Spleen (tissue), 11 donors: ENCODE measurements around the gene RNASE8. TPM values are rescaled to one million over a fixed set of nuclear protein-coding genes. Genes with fewer than 3 reads are reported as not detected.
A peak's percentile ranks its signal among the peaks of the same experiment; 100 is the strongest.

Experiments used
- DNase-seq: peaks from one replicate; pipeline ENCODE4 v3.0.0-alpha.2; 2020
- H3K27ac ChIP-seq, 8 donors: fragments of 200-600 bp; sonication (generic) in 7 of 8; 1 replicate in 4 of 8; 2 replicates in 4 of 8; pipeline versions ENCODE4 v1.5.0 to v1.8.0; 2016 to 2021; ENCODE audit warnings: inconsistent platforms in 4 of 8, mild to moderate bottlenecking in 4 of 8, moderate library complexity in 1 of 8
- H3K27me3 ChIP-seq, 7 donors: fragments of 200-600 bp; sonication (generic) in 6 of 7; replicated peaks in 1 of 7; 1 replicate in 4 of 7; 2 replicates in 3 of 7; pipeline versions ENCODE4 v1.5.0 to v1.8.0; 2016 to 2021; ENCODE audit warnings: inconsistent platforms in 3 of 7, mild to moderate bottlenecking in 1 of 7
- H3K36me3 ChIP-seq, 6 donors: fragments of 200-600 bp; sonication (generic) in 5 of 6; 1 replicate in 4 of 6; 2 replicates in 2 of 6; pipeline versions ENCODE4 v1.5.0 to v1.8.0; 2016 to 2021; ENCODE audit warnings: inconsistent platforms in 2 of 6
- H3K4me1 ChIP-seq, 6 donors: fragments of 200-600 bp; sonication (generic) in 5 of 6; 1 replicate in 3 of 6; 2 replicates in 3 of 6; pipeline versions ENCODE4 v1.5.0 to v1.8.0; 2016 to 2021; ENCODE audit warnings: inconsistent platforms in 3 of 6
- H3K4me3 ChIP-seq, 8 donors: fragments of 200-600 bp; sonication (generic) in 7 of 8; 1 replicate in 4 of 8; 2 replicates in 4 of 8; pipeline versions ENCODE4 v1.5.0 to v1.8.0; 2016 to 2021; ENCODE audit warnings: inconsistent platforms in 4 of 8, mild to moderate bottlenecking in 4 of 8, moderate library complexity in 2 of 8
- H3K9me3 ChIP-seq, 8 donors: fragments of 200-600 bp; sonication (generic) in 7 of 8; 1 replicate in 4 of 8; 2 replicates in 4 of 8; pipeline versions ENCODE4 v1.5.0 to v1.8.0; 2016 to 2021; ENCODE audit warnings: inconsistent platforms in 4 of 8
- CTCF ChIP-seq, 11 experiments: fragments of 200-600 bp in 7 of 11; fragments of 450-650 bp in 4 of 11; sonication (generic) in 4 of 11; IDR thresholded peaks in 8 of 11; conservative IDR thresholded peaks in 3 of 11; 1 replicate in 7 of 11; 2 replicates in 4 of 11; pipeline versions ENCODE4 v1.4.0 to v1.8.0; 2016 to 2021; ENCODE audit warnings: antibody characterized with exemption in 11 of 11, inconsistent platforms in 4 of 11, mild to moderate bottlenecking in 1 of 11
- POLR2A ChIP-seq, 3 donors: fragments of 450-650 bp; IDR thresholded peaks; one replicate each; pipeline ENCODE4 v1.5.1; 2017; ENCODE audit warnings: antibody characterized with exemption in 3 of 3, mild to moderate bottlenecking in 1 of 3
- POLR2AphosphoS5 ChIP-seq, 3 donors: sonication (generic); formaldehyde crosslinking; IDR thresholded peaks; one replicate each; pipeline ENCODE4 v1.5.1; 2017; ENCODE audit warnings: antibody characterized with exemption in 3 of 3
- WGBS, 5 donors: extraction: QIAGEN DNeasy Blood & Tissue Kit in 3 of 5; methylation state at CpG; one replicate each; pipeline versions ENCODE4 v1.1.5 to v1.1.7; 2013 to 2018; 5-methylcytosine and 5-hydroxymethylcytosine counted together
- intact Hi-C: fragments of 100-400 bp; cut with DNase I; formaldehyde crosslinking; loops from one replicate; pipeline ENCODE4 v1.15.0; 2023; ENCODE audit warnings: low total_unique reads
- polyA plus RNA-seq, 3 donors: library from polyadenylated mRNA; stranded (reverse); fragments of 200-250 nt; gene quantifications; one replicate each; pipeline ENCODE4 v1.2.1, GENCODE V29; 2013
- total RNA-seq, 7 donors: library from RNA; depleted of rRNA in 3 of 7; stranded (reverse); fragments of >200 nt in 3 of 7; fragmentation: NEBNext Ultra II Directional in 4 of 7; extraction: Animal tissue kit (Norgen Biotek cat#: 25700) in 4 of 7; gene quantifications; one replicate each; pipeline versions ENCODE4 v1.1.0 to v1.2.1, GENCODE V29; 2016 to 2021
- donor health status: healthy with polysubstance abuse.
- donor health status: DM: no; HTN: no; CAD: no; lungs with moderate emphysema.
- donor health status: DM: no; HTN: no; CAD: no.
- donor health status: Bipolar disorder and iron deficiency.
- donor health status: healthy.
- donor health status: DM: no; HTN: no; CAD: no.
- donor health status: DM: yes; HTN: yes; CAD: no.

The RNASE8 gene
- total and polyA plus RNA-seq, 10 donors = not detected

- DNase-seq = no peak
- H3K27ac ChIP-seq = peak overlapping the region in 7 of 8 donors; percentile 95 to 100 (median 97)
- H3K4me3 ChIP-seq = peak overlapping the region in 6 of 8 donors; percentile 61 to 86 (median 70)
- peaks cover 0 to 14% (median 0%) of the 10 kb centered on the region in 7 donors for H3K27me3 ChIP-seq
- peaks cover 33 to 66% (median 49%) of the 10 kb centered on the region in 6 donors for H3K4me1 ChIP-seq
- WGBS, 5 donors = 18 to 35% (median 24%) methylated on average over 9 of the region's 9 CpGs
- H3K9me3 ChIP-seq = no peaks in the 10 kb centered on the region
- H3K36me3 ChIP-seq = no peaks in the 10 kb centered on the region
- intact Hi-C loops = no loop called here
- TF ChIP-seq POLR2A (IDR thresholded peaks at IDR 0.05) = no peak
- no peak for TF ChIP-seq CTCF (IDR thresholded peaks at IDR 0.05 in 8 of 11, conservative IDR thresholded peaks at IDR 0.05 in 3 of 11)
- no peak for TF ChIP-seq POLR2AphosphoS5 (IDR thresholded peaks at IDR 0.05)
Measured at GRCh38 chr14:21102521-21103410, 45.1 kb downstream of the RNASE8 start.

- WGBS, 5 donors = 0 to 1% (median 1%) methylated on average over 9 of the region's 9 CpGs
- intact Hi-C loops = no loop called here
- H3K27ac ChIP-seq = peak overlapping the region; percentile 94 to 100 (median 97)
- H3K4me1 ChIP-seq = peaks cover 33 to 64% (median 48%) of the 10 kb centered on the region in 6 donors
- H3K36me3 ChIP-seq = no peaks in the 10 kb centered on the region
- H3K27me3 ChIP-seq = peaks cover 0 to 11% (median 0%) of the 10 kb centered on the region in 7 donors
- DNase-seq = no peak
- H3K4me3 ChIP-seq = peak overlapping the region; percentile 58 to 86 (median 70)
- no peaks in the 10 kb centered on the region for H3K9me3 ChIP-seq
- TF ChIP-seq POLR2AphosphoS5 (IDR thresholded peaks at IDR 0.05) = no peak
- TF ChIP-seq CTCF (IDR thresholded peaks at IDR 0.05 in 8 of 11, conservative IDR thresholded peaks at IDR 0.05 in 3 of 11) = no peak
- no peak for TF ChIP-seq POLR2A (IDR thresholded peaks at IDR 0.05)
Measured at GRCh38 chr14:21103411-21103709, 45.7 kb downstream of the RNASE8 start.

GRCh38 chr14:21103710-21104447 lies 46.3 kb downstream of the RNASE8 start:
- Histone ChIP-seq H3K4me3 (peak overlapping the region; percentile 58 to 86 (median 70)), H3K9me3 (no peaks in the 10 kb centered on the region), H3K27me3 (peaks cover 0 to 6% (median 0%) of the 10 kb centered on the region in 7 donors), H3K4me1 (peaks cover 31 to 59% (median 46%) of the 10 kb centered on the region in 6 donors), H3K27ac (peak overlapping the region; percentile 94 to 100 (median 97)), H3K36me3 (no peaks in the 10 kb centered on the region)
- TF ChIP-seq POLR2AphosphoS5 (IDR thresholded peaks at IDR 0.05) = peak; percentile 96 to 98 (median 96)
- TF ChIP-seq POLR2A (IDR thresholded peaks at IDR 0.05) = peak; percentile 36 to 59 (median 40)
- TF ChIP-seq CTCF (IDR thresholded peaks at IDR 0.05 in 8 of 11, conservative IDR thresholded peaks at IDR 0.05 in 3 of 11) = peak; percentile 83 to 95 (median 92)
- 0% methylated on average over 22 to 62 of the region's 62 CpGs for WGBS, 5 donors
- intact Hi-C loops = no loop called here
- peak; percentile 99 for DNase-seq
